Neural cell (in vitro differentiated cells): Measurements from ENCODE around the gene CSGALNACT2. TPM values are rescaled to one million over a fixed set of nuclear protein-coding genes. Genes with fewer than 3 reads are reported as not detected.

Source experiments
- H2AFZ ChIP-seq: fragments of 200-600, 300-800 bp; sonication (generic), shearing (Covaris generic); 2 replicates; pipeline ENCODE4 v1.6.0; 2014; ENCODE audit warnings: low read depth, mild to moderate bottlenecking, antibody characterized with exemption, low read length, moderate library complexity
- H3F3A ChIP-seq: fragments of 200-600 bp; shearing (Covaris generic); 2 replicates; pipeline ENCODE4 v1.6.1; 2016; ENCODE audit warnings: mild to moderate bottlenecking, moderate library complexity, mixed read lengths, antibody characterized with exemption, low read length; ENCODE audit not compliant: insufficient read depth, poor library complexity, severe bottlenecking
- H3K27ac ChIP-seq: fragments of 200-600, 300-800 bp; sonication (generic), shearing (Covaris generic); 2 replicates; pipeline ENCODE4 v1.5.1; 2014; ENCODE audit warnings: mild to moderate bottlenecking, low read length, moderate library complexity
- H3K27me3 ChIP-seq: fragments of 300-800, 200-600 bp; sonication (generic), shearing (Covaris generic); 2 replicates; pipeline ENCODE4 v1.6.0; 2014; ENCODE audit warnings: mild to moderate bottlenecking, low read depth, low read length, moderate library complexity; ENCODE audit not compliant: insufficient read depth
- H3K36me3 ChIP-seq: fragments of 300-800, 200-600 bp; sonication (generic), shearing (Covaris generic); 2 replicates; pipeline ENCODE4 v1.5.1; 2014; ENCODE audit warnings: mild to moderate bottlenecking, antibody characterized with exemption, low read length, moderate library complexity; ENCODE audit not compliant: insufficient read depth
- H3K4me2 ChIP-seq: fragments of 300-800, 200-600 bp; sonication (generic), shearing (Covaris generic); 2 replicates; pipeline ENCODE4 v1.6.0; 2014; ENCODE audit warnings: mild to moderate bottlenecking, low read length
- H3K4me3 ChIP-seq: fragments of 300-800, 200-600 bp; sonication (generic), shearing (Covaris generic); 2 replicates; pipeline ENCODE4 v1.5.1; 2014; ENCODE audit warnings: mild to moderate bottlenecking, low read length, moderate library complexity
- H3K79me2 ChIP-seq: fragments of 200-600 bp; shearing (Covaris generic); replicated peaks from 2 replicates; pipeline ENCODE4 v1.6.0; 2014; ENCODE audit warnings: mild to moderate bottlenecking, low read length, moderate library complexity; ENCODE audit not compliant: insufficient read depth
- H3K9ac ChIP-seq: fragments of 300-800, 200-600 bp; sonication (generic), shearing (Covaris generic); 2 replicates; pipeline ENCODE4 v1.6.1; 2016; ENCODE audit warnings: mild to moderate bottlenecking, low read length, mixed read lengths
- H3K9me2 ChIP-seq: fragments of 200-600 bp; shearing (Covaris generic); 2 replicates; pipeline ENCODE4 v1.6.1; 2016; ENCODE audit warnings: mild to moderate bottlenecking, low read length, mixed read lengths; ENCODE audit not compliant: insufficient read depth
- H3K9me3 ChIP-seq: fragments of 200-600, 300-800 bp; sonication (generic), shearing (Covaris generic); 2 replicates; pipeline ENCODE4 v1.6.1; 2016; ENCODE audit warnings: mild to moderate bottlenecking, mixed run types, low read length, moderate library complexity, mixed read lengths
- H4K20me1 ChIP-seq: fragments of 200-600 bp; shearing (Covaris generic); 2 replicates; pipeline ENCODE4 v1.6.1; 2016; ENCODE audit warnings: mild to moderate bottlenecking, mixed run types; ENCODE audit not compliant: insufficient read depth
- CTCF ChIP-seq: fragments of 450-650 bp; IDR thresholded peaks from 2 replicates; pipeline ENCODE4 v1.5.1; 2014; ENCODE audit warnings: antibody characterized with exemption, mild to moderate bottlenecking, moderate library complexity; ENCODE audit not compliant: poor library complexity, severe bottlenecking
- EP300 ChIP-seq: fragments of 450-650 bp; conservative IDR thresholded peaks from 2 replicates; pipeline ENCODE4 v1.6.1; 2014; ENCODE audit warnings: antibody characterized with exemption, mild to moderate bottlenecking, moderate library complexity; ENCODE audit not compliant: poor library complexity, severe bottlenecking
- EZH2 ChIP-seq: fragments of 200-600, 300-800 bp; shearing (Covaris generic), sonication (generic); IDR thresholded peaks from 2 replicates; pipeline ENCODE4 v1.6.1; 2014; ENCODE audit warnings: antibody characterized with exemption, low read length, borderline replicate concordance, mild to moderate bottlenecking; ENCODE audit not compliant: insufficient read depth, poor library complexity, severe bottlenecking
- MXI1 ChIP-seq: fragments of 450-650 bp; conservative IDR thresholded peaks from 2 replicates; pipeline ENCODE4 v1.6.1; 2014; ENCODE audit warnings: antibody characterized with exemption, mild to moderate bottlenecking; ENCODE audit not compliant: poor library complexity, severe bottlenecking
- POLR2AphosphoS5 ChIP-seq: IDR thresholded peaks from 2 replicates; pipeline ENCODE4 v1.6.1; 2012
- RAD21 ChIP-seq: fragments of 450-650 bp; conservative IDR thresholded peaks from 2 replicates; pipeline ENCODE4 v1.6.1; 2014; ENCODE audit warnings: antibody characterized with exemption, mild to moderate bottlenecking, moderate library complexity
- REST ChIP-seq: IDR thresholded peaks from 2 replicates; pipeline ENCODE4 v1.6.1; 2012; ENCODE audit warnings: borderline replicate concordance
- SMC3 ChIP-seq: fragments of 450-650 bp; conservative IDR thresholded peaks from 2 replicates; pipeline ENCODE4 v1.6.1; 2014; ENCODE audit warnings: antibody characterized with exemption, mild to moderate bottlenecking, moderate library complexity; ENCODE audit not compliant: poor library complexity
- TAF1 ChIP-seq: IDR thresholded peaks from 2 replicates; pipeline ENCODE4 v1.6.1; 2012; ENCODE audit warnings: low read depth
- polyA plus RNA-seq: library from polyadenylated mRNA; depleted of rRNA; stranded (reverse); fragments of >200 nt; gene quantifications from 2 replicates; pipeline ENCODE4 v1.2.3, GENCODE V29; 2014

Gene CSGALNACT2
- polyA plus RNA-seq, 1 donor from 2014 or later, result 20.7 TPM

- no peak for TF ChIP-seq EZH2
- TF ChIP-seq POLR2AphosphoS5, result no peak
- no peak for TF ChIP-seq REST
- TF ChIP-seq SMC3, result no peak
- TF ChIP-seq EP300, result no peak
- TF ChIP-seq MXI1, result no peak
- no peak for TF ChIP-seq TAF1
- no peak for TF ChIP-seq RAD21
- no peak for TF ChIP-seq CTCF
- Histone ChIP-seq H4K20me1 (no peaks in the 10 kb centered on the region), H3K27me3 (no peaks in the 10 kb centered on the region)
These were observed 82.6 kb downstream of the CSGALNACT2 start for GRCh38 chr10:43220657-43221418.

GRCh38 chr10:43221419-43222209 lies 83.4 kb downstream of the CSGALNACT2 start:
- Histone ChIP-seq H3F3A (no peaks in the 10 kb centered on the region), H3K36me3 (no peaks in the 10 kb centered on the region), H3K79me2 (no peaks in the 10 kb centered on the region), H3K4me3 (no peak overlapping the region), H3K27me3 (no peaks in the 10 kb centered on the region), H4K20me1 (no peaks in the 10 kb centered on the region), H3K27ac (no peak overlapping the region), H3K9me2 (no peaks in the 10 kb centered on the region), H3K9ac (no peak overlapping the region), H2AFZ (no peak overlapping the region), H3K9me3 (no peaks in the 10 kb centered on the region), H3K4me2 (no peak overlapping the region)
- TF ChIP-seq MXI1 (no peak), CTCF (no peak), TAF1 (no peak), EZH2 (no peak), REST (no peak), SMC3 (no peak)

More at GRCh38 chr10:43220657-43221418, 82.6 kb downstream of the CSGALNACT2 start:
- Histone ChIP-seq H2AFZ (no peak overlapping the region), H3K27ac (no peak overlapping the region), H3F3A (no peaks in the 10 kb centered on the region), H3K9me3 (no peaks in the 10 kb centered on the region), H3K9ac (no peak overlapping the region), H3K4me3 (no peak overlapping the region), H3K4me2 (no peak overlapping the region), H3K36me3 (no peaks in the 10 kb centered on the region), H3K9me2 (no peaks in the 10 kb centered on the region), H3K79me2 (no peaks in the 10 kb centered on the region)
